ACC112 (cell line): ENCODE data around the gene TSR3.

Experiments
- H2AFZ ChIP-seq: fragments of 200-600 bp; sonication (generic); one replicate; pipeline ENCODE4 v1.6.0; 2017; ENCODE audit warnings: antibody characterized with exemption, low read length; ENCODE audit not compliant: unreplicated experiment
- H3K27ac ChIP-seq: fragments of 200-600 bp; sonication (generic); 2 replicates; pipeline ENCODE4 v1.5.1; 2014; ENCODE audit warnings: low read depth, mild to moderate bottlenecking, antibody characterized with exemption, low read length, moderate library complexity
- H3K27me3 ChIP-seq: fragments of 200-600 bp; sonication (generic); 2 replicates; pipeline ENCODE4 v1.6.1; 2014; ENCODE audit warnings: mild to moderate bottlenecking, antibody characterized with exemption, low read length, moderate library complexity, mixed read lengths; ENCODE audit not compliant: insufficient read depth
- H3K36me3 ChIP-seq: fragments of 200-600 bp; sonication (generic); 2 replicates; pipeline ENCODE4 v1.6.1; 2016; ENCODE audit warnings: mild to moderate bottlenecking, antibody characterized with exemption, low read length, moderate library complexity, mixed read lengths; ENCODE audit not compliant: insufficient read depth
- H3K4me1 ChIP-seq: fragments of 200-600 bp; sonication (generic); one replicate; pipeline ENCODE4 v1.6.1; 2016; ENCODE audit warnings: low read length, mixed read lengths; ENCODE audit not compliant: insufficient read depth, unreplicated experiment, control insufficient read depth
- H3K4me3 ChIP-seq: fragments of 200-600 bp; sonication (generic); 2 replicates; pipeline ENCODE4 v1.5.1; 2014; ENCODE audit warnings: mild to moderate bottlenecking, low read depth, low read length
- H3K79me2 ChIP-seq: fragments of 200-600 bp; sonication (generic); one replicate; pipeline ENCODE4 v1.6.0; 2016; ENCODE audit warnings: low read length; ENCODE audit not compliant: control insufficient read depth, unreplicated experiment, insufficient read depth

The TSR3 gene

GRCh38 chr16:1343428-1344242 is 8.0 kb downstream of the TSR3 start:
- Histone ChIP-seq H3K27me3 (no peaks in the 10 kb centered on the region), H3K27ac (no peak overlapping the region), H3K4me1 (no peaks in the 10 kb centered on the region), H3K79me2 (no peaks in the 10 kb centered on the region), H3K36me3 (no peaks in the 10 kb centered on the region), H2AFZ (no peak overlapping the region), H3K4me3 (no peak overlapping the region)

GRCh38 chr16:1342526-1343427 is 8.9 kb downstream of the TSR3 start:
- Histone ChIP-seq H3K27me3 (no peaks in the 10 kb centered on the region), H3K27ac (no peak overlapping the region), H3K4me3 (no peak overlapping the region), H2AFZ (no peak overlapping the region), H3K36me3 (no peaks in the 10 kb centered on the region), H3K79me2 (no peaks in the 10 kb centered on the region), H3K4me1 (no peaks in the 10 kb centered on the region)

GRCh38 chr16:1341495-1342420 is 9.9 kb downstream of the TSR3 start:
- H3K4me1 ChIP-seq = no peaks in the 10 kb centered on the region
- no peaks in the 10 kb centered on the region for H3K36me3 ChIP-seq
- no peak overlapping the region for H3K4me3 ChIP-seq
- no peak overlapping the region for H2AFZ ChIP-seq
- no peaks in the 10 kb centered on the region for H3K79me2 ChIP-seq
- H3K27ac ChIP-seq = no peak overlapping the region
- H3K27me3 ChIP-seq = peaks cover 3% of the 10 kb centered on the region

GRCh38 chr16:1340730-1341494 is 10.8 kb downstream of the TSR3 start:
- no peak overlapping the region for H3K27ac ChIP-seq
- H3K27me3 ChIP-seq = peaks cover 12% of the 10 kb centered on the region
- no peaks in the 10 kb centered on the region for H3K36me3 ChIP-seq
- no peak overlapping the region for H3K4me3 ChIP-seq
- no peaks in the 10 kb centered on the region for H3K4me1 ChIP-seq
- H2AFZ ChIP-seq = no peak overlapping the region
- no peaks in the 10 kb centered on the region for H3K79me2 ChIP-seq

GRCh38 chr16:1338855-1339675 is 12.6 kb downstream of the TSR3 start:
- peaks cover 30% of the 10 kb centered on the region for H3K27me3 ChIP-seq
- H3K36me3 ChIP-seq = no peaks in the 10 kb centered on the region
- H3K79me2 ChIP-seq = no peaks in the 10 kb centered on the region
- no peak overlapping the region for H3K4me3 ChIP-seq
- no peak overlapping the region for H2AFZ ChIP-seq
- H3K27ac ChIP-seq = no peak overlapping the region
- no peaks in the 10 kb centered on the region for H3K4me1 ChIP-seq

- Histone ChIP-seq H2AFZ (no peak overlapping the region), H3K36me3 (no peaks in the 10 kb centered on the region), H3K27ac (no peak overlapping the region), H3K4me3 (no peak overlapping the region), H3K27me3 (peaks cover 38% of the 10 kb centered on the region), H3K4me1 (no peaks in the 10 kb centered on the region), H3K79me2 (no peaks in the 10 kb centered on the region)
These were observed 13.5 kb downstream of the TSR3 start for GRCh38 chr16:1338119-1338730.

- H2AFZ ChIP-seq = no peak overlapping the region
- peaks cover 45% of the 10 kb centered on the region for H3K27me3 ChIP-seq
- H3K4me1 ChIP-seq = no peaks in the 10 kb centered on the region
These were observed 14.2 kb downstream of the TSR3 start for GRCh38 chr16:1337486-1337885.

GRCh38 chr16:1336619-1337018 is 15.1 kb downstream of the TSR3 start:
- Histone ChIP-seq H2AFZ (no peak overlapping the region), H3K27me3 (peaks cover 52% of the 10 kb centered on the region), H3K36me3 (no peaks in the 10 kb centered on the region), H3K4me3 (no peak overlapping the region), H3K27ac (no peak overlapping the region), H3K79me2 (no peaks in the 10 kb centered on the region), H3K4me1 (peaks cover 7% of the 10 kb centered on the region)

More at GRCh38 chr16:1337486-1337885, 14.2 kb downstream of the TSR3 start:
- no peak overlapping the region for H3K27ac ChIP-seq
- H3K36me3 ChIP-seq = no peaks in the 10 kb centered on the region
- H3K4me3 ChIP-seq = no peak overlapping the region
- no peaks in the 10 kb centered on the region for H3K79me2 ChIP-seq

GRCh38 chr16:1335996-1336395 is 15.7 kb downstream of the TSR3 start:
- H3K4me1 ChIP-seq = peaks cover 11% of the 10 kb centered on the region
- H2AFZ ChIP-seq = no peak overlapping the region
- H3K27me3 ChIP-seq = peaks cover 59% of the 10 kb centered on the region

More at GRCh38 chr16:1335996-1336395, 15.7 kb downstream of the TSR3 start:
- H3K79me2 ChIP-seq = no peaks in the 10 kb centered on the region
- H3K27ac ChIP-seq = no peak overlapping the region
- H3K36me3 ChIP-seq = no peaks in the 10 kb centered on the region
- no peak overlapping the region for H3K4me3 ChIP-seq
